ENCODE measurements around the gene ZNF273. TPM values are rescaled to one million over a fixed set of nuclear protein-coding genes. Genes with fewer than 3 reads are reported as not detected.
"Not testable (repeated sequence)": the region's sequence is repeated elsewhere in the genome, so short reads cannot be mapped to it uniquely, and the experiment has no call there.

ZNF273 gene
- total RNA-seq, 2 experiments from 2014 or later = 22.8 to 23.7 TPM

GRCh38 chr7:64854969-64855368 lies 48.1 kb upstream of the ZNF273 start:
- Histone ChIP-seq H3K4me2 (ENCODE audit: low read length) (no peak overlapping the region), H4K20me1 (ENCODE audit: insufficient read depth, low read length) (no peaks in the 10 kb centered on the region), H3K4me1 (ENCODE audit: insufficient read depth, low read length, poor library complexity, severe bottlenecking) (no peaks in the 10 kb centered on the region), H2AFZ (ENCODE audit: low read length) (no peak overlapping the region), H3K9me2 (ENCODE audit: insufficient read depth, low read length) (no peaks in the 10 kb centered on the region), H3K9me3 (ENCODE audit: low read length) (no peaks in the 10 kb centered on the region), H3K4me3 (ENCODE audit: low read depth, low read length, poor library complexity, severe bottlenecking) (no peak overlapping the region), H3K36me3 (ENCODE audit: insufficient read depth, low read length) (no peaks in the 10 kb centered on the region), H3K27ac (ENCODE audit: low read depth, low read length, poor library complexity, severe bottlenecking) (no peak overlapping the region), H3K79me2 (ENCODE audit: insufficient read depth, low read depth, low read length) (no peaks in the 10 kb centered on the region)
- intact Hi-C loops (cut with micrococcal nuclease; ENCODE audit: unreplicated experiment) = no loop called here
- ChIA-PET POLR2A (no interaction called here), CTCF (ENCODE audit: unreplicated experiment) (no interaction called here)
- DNase-seq (ENCODE audit: low spot score) = no peak
- BruUV-seq (replicated peaks) = no TSS peak
- no peak for TF ChIP-seq EZH2phosphoT487 (IDR thresholded peaks at IDR 0.05; ENCODE audit: borderline replicate concordance, low read depth, low read length)
- TF ChIP-seq CTCF (conservative IDR thresholded peaks at IDR 0.05; ENCODE audit: low read length) = no peak

GRCh38 chr7:64863021-64863420 lies 40.1 kb upstream of the ZNF273 start:
- H2AFZ ChIP-seq (ENCODE audit: low read length) = no peak overlapping the region
- no peaks in the 10 kb centered on the region for H3K4me1 ChIP-seq (ENCODE audit: insufficient read depth, low read length, poor library complexity, severe bottlenecking)
- no peaks in the 10 kb centered on the region for H3K9me3 ChIP-seq (ENCODE audit: low read length)
- no peak overlapping the region for H3K4me2 ChIP-seq (ENCODE audit: low read length)
- no TSS peak for BruUV-seq (replicated peaks)
- H3K36me3 ChIP-seq (ENCODE audit: insufficient read depth, low read length) = no peaks in the 10 kb centered on the region
- DNase-seq (ENCODE audit: low spot score) = no peak
- ChIA-PET POLR2A (no interaction called here), CTCF (ENCODE audit: unreplicated experiment) (no interaction called here)
- H3K27ac ChIP-seq (ENCODE audit: low read depth, low read length, poor library complexity, severe bottlenecking) = no peak overlapping the region
- H3K79me2 ChIP-seq (ENCODE audit: insufficient read depth, low read depth, low read length) = no peaks in the 10 kb centered on the region
- H3K4me3 ChIP-seq (ENCODE audit: low read depth, low read length, poor library complexity, severe bottlenecking) = no peak overlapping the region
- intact Hi-C loops (cut with micrococcal nuclease; ENCODE audit: unreplicated experiment) = no loop called here
- H4K20me1 ChIP-seq (ENCODE audit: insufficient read depth, low read length) = no peaks in the 10 kb centered on the region
- no peaks in the 10 kb centered on the region for H3K9me2 ChIP-seq (ENCODE audit: insufficient read depth, low read length)
- TF ChIP-seq CTCF (conservative IDR thresholded peaks at IDR 0.05; ENCODE audit: low read length) (no peak), EZH2phosphoT487 (IDR thresholded peaks at IDR 0.05; ENCODE audit: borderline replicate concordance, low read depth, low read length) (no peak)

GRCh38 chr7:64863530-64863929 lies 39.5 kb upstream of the ZNF273 start:
- H3K4me2 ChIP-seq (ENCODE audit: low read length); H3K4me1 ChIP-seq (ENCODE audit: insufficient read depth, low read length, poor library complexity, severe bottlenecking); H3K9me3 ChIP-seq (ENCODE audit: low read length); H3K9me2 ChIP-seq (ENCODE audit: insufficient read depth, low read length); H3K36me3 ChIP-seq (ENCODE audit: insufficient read depth, low read length); H2AFZ ChIP-seq (ENCODE audit: low read length); H3K27ac ChIP-seq (ENCODE audit: low read depth, low read length, poor library complexity, severe bottlenecking); H4K20me1 ChIP-seq (ENCODE audit: insufficient read depth, low read length); CTCF ChIA-PET (ENCODE audit: unreplicated experiment); DNase-seq (ENCODE audit: low spot score); POLR2A ChIA-PET; intact Hi-C loops (cut with micrococcal nuclease; ENCODE audit: unreplicated experiment); H3K4me3 ChIP-seq (ENCODE audit: low read depth, low read length, poor library complexity, severe bottlenecking); BruUV-seq (replicated peaks); H3K79me2 ChIP-seq (ENCODE audit: insufficient read depth, low read depth, low read length): not testable (repeated sequence)

All from OCI-LY7 (cell line).